Subcutaneous adipose tissue (tissue), 4 donors: Measurements from ENCODE around the gene PFKFB2. TPM values are rescaled to one million over a fixed set of nuclear protein-coding genes. Genes with fewer than 3 reads are reported as not detected.

Experiments used
- total RNA-seq, 4 donors: library from RNA; depleted of rRNA; stranded (reverse); fragments of >200 nt; gene quantifications; one replicate each; pipeline ENCODE4 v1.1.0, GENCODE V29; 2016
- TF ChIP-seq, protein P1 (sequence below): fragments of 450-650 bp; IDR thresholded peaks from one replicate; pipeline ENCODE4 v1.5.1; 2016; ENCODE audit warnings: low read depth, mild to moderate bottlenecking, control low read depth, antibody characterized with exemption, moderate library complexity

Gene PFKFB2
- total RNA-seq, 4 donors from 2014 or later = 5.1 to 7.5 (median 5.8) TPM

GRCh38 chr1:207024202-207025145, 28.6 kb upstream of the PFKFB2 start:
- TF ChIP-seq, protein P1, sequence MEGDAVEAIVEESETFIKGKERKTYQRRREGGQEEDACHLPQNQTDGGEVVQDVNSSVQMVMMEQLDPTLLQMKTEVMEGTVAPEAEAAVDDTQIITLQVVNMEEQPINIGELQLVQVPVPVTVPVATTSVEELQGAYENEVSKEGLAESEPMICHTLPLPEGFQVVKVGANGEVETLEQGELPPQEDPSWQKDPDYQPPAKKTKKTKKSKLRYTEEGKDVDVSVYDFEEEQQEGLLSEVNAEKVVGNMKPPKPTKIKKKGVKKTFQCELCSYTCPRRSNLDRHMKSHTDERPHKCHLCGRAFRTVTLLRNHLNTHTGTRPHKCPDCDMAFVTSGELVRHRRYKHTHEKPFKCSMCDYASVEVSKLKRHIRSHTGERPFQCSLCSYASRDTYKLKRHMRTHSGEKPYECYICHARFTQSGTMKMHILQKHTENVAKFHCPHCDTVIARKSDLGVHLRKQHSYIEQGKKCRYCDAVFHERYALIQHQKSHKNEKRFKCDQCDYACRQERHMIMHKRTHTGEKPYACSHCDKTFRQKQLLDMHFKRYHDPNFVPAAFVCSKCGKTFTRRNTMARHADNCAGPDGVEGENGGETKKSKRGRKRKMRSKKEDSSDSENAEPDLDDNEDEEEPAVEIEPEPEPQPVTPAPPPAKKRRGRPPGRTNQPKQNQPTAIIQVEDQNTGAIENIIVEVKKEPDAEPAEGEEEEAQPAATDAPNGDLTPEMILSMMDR = no peak

DNA sequence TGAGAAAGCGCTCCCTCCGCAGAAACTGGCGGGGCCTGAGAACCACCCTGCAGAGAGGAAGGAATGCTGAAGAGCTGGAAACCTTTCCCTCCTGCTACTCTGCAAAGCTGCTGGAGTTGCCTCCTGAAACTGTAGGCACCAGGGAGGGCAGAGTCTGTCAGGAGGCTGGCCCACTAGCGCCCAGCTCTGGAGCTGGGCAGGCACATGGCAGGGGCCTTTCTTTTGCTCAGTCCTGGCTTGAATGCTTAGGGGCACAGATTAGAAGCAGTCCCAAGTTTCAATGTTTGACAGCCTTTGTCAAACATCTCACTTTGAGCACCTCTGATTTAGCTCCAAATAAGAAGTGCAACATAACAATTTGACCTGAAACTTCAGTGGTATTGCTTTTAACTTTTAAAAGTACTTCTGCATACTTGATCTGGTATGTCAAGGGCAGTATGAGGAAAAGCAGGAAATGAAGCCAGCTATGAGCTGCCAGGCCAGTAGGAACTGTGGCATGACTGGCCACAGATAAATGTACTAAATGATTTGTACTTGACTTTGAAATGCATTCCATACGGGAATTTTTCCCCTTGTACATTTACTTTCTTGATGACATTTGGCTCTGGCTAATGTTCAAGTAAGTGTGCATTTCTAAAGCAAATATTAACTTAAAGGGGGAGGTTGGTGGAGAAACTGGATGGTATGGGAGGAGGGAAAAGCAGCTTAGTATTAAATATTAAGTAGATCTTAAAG, 27.8 kb upstream of the PFKFB2 start:
- TF ChIP-seq, protein P1 = no peak

- TF ChIP-seq, protein P1 = no peak
Measured at GRCh38 chr1:207026104-207026534, 27.0 kb upstream of the PFKFB2 start.

DNA sequence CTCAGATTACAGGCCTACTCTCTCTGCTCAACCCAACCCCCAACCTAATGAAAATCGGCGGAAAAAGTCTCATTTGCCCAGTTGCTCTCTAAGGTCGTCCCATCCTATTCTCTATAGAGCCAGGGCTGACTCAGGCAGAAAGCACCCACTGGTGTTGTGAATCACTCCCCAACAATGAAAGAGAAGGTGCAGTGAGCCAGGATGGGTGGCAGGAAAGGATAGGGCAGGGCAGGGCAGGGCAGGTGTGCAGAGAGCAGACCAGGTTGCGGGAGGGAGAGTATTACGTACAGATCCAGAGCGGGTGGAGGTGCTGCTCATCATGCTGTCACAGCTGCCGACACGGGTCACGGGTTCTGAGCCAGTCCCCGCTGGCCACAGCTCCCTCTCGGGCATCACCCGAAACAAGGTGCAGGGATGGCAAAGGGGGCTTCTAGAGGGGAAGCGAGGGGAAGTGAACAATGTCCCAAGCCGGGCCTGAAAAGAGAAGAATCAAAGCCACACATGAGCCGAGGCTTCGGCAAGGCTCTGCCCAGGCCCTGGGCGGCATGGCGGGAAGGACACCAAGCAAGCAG, 25.8 kb upstream of the PFKFB2 start:
- TF ChIP-seq, protein P1 = no peak

DNA sequence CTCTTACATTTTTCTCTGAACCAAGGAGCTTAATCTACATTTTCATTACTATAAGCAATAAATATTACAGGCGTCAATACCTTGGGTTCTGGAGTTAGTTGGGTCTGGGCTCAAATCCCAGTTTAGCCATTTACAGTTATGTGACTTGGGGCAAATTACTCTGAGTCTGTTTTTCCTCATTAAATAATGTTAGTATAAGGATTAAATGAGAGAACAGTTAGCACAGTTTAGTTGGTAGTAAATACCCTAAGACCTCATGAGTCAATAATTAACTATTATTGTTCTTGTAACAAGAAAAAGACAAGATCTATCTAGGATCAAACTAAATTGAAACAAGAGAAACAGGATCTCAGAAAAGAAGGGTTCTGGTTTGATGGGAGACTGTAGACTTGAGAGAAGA, 25.2 kb upstream of the PFKFB2 start:
- TF ChIP-seq, protein P1 = no peak

DNA sequence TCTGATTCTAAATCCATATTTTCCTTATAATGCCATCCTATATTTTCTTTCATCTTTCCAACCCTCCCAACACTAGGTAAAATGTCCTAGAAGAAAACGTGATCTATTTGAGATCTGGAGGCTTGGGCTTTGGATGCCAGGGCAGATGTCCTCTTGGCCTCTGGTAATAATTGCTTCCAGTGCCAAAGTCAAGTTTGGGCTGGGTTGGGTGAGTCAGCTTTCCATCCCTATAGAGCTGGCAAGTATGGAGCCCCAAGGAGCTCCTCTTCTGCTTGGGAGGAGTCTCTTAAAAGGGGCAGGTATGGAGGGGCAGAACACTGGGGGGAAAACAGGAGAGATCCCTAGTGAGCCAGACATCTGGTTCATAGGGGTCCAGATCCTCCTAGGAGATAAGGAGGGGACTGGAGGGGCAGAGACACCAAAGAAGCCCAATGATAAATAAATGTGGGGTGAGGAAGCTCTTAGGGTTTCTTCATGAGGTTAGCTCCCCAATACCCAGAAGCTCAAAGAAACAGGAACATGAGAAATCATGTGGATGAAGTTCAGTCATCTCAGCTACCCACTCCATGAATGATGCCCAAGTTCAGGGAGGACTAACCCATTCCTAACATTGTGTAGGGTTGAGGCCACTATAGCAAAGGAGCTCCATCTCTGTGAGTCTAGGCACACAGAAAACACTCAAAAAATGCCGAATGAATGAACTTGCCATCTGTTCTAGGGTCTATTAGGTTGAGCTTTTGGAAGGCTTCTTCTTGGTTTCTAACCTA, 24.0 kb upstream of the PFKFB2 start:
- TF ChIP-seq, protein P1 = no peak
